ENCODE measurements around the gene VANGL1.

VANGL1 gene

GRCh38 chr1:115640384-115640783 lies 1.4 kb upstream of the VANGL1 start:
- Histone ChIP-seq H3K4me3 (no peak overlapping the region), H3K36me3 (no peaks in the 10 kb centered on the region), H3K27me3 (no peaks in the 10 kb centered on the region), H3K27ac (no peak overlapping the region), H3K4me1 (peaks cover 0 to 12% (median 3%) of the 10 kb centered on the region in 4 donors), H3K9me3 (peaks cover 0 to 10% (median 6%) of the 10 kb centered on the region in 3 donors)
- no peak for TF ChIP-seq CTCF (IDR thresholded peaks at IDR 0.05)
- no peak for DNase-seq
- intact Hi-C loops (cut with DNase I; ENCODE audit: low total_unique reads), result loop anchor here (10.0 kb wide), 1 partner anchor 134 kb away; no protein-coding TSS in a partner anchor

- peak; percentile 26 to 68 for DNase-seq
- Histone ChIP-seq H3K9me3 (peaks cover 0 to 10% (median 6%) of the 10 kb centered on the region in 3 donors), H3K4me3 (peak overlapping the region; percentile 73 to 84), H3K27me3 (no peaks in the 10 kb centered on the region), H3K27ac (peak overlapping the region; percentile 62 to 68), H3K4me1 (peaks cover 0 to 22% (median 3%) of the 10 kb centered on the region in 4 donors), H3K36me3 (no peaks in the 10 kb centered on the region)
- intact Hi-C loops (cut with DNase I; ENCODE audit: low total_unique reads), result loop anchor here (10.0 kb wide), 1 partner anchor 132 kb away; no protein-coding TSS in a partner anchor
- TF ChIP-seq CTCF (IDR thresholded peaks at IDR 0.05), result peak in 1 of 2 experiments; percentile 5
These were observed 650 bp downstream of the VANGL1 start for GRCh38 chr1:115642168-115643072.

- Histone ChIP-seq H3K27ac (peak overlapping the region in 1 of 2 donors; percentile 68), H3K9me3 (peaks cover 0 to 10% (median 6%) of the 10 kb centered on the region in 3 donors)
- intact Hi-C loops (cut with DNase I; ENCODE audit: low total_unique reads), result loop anchor here (10.0 kb wide), 1 partner anchor 132 kb away; no protein-coding TSS in a partner anchor
These were observed 1.5 kb downstream of the VANGL1 start for GRCh38 chr1:115643225-115643624.

GRCh38 chr1:115643666-115644065 lies 1.9 kb downstream of the VANGL1 start:
- Histone ChIP-seq H3K36me3 (no peaks in the 10 kb centered on the region), H3K27me3 (no peaks in the 10 kb centered on the region), H3K4me3 (no peak overlapping the region), H3K27ac (no peak overlapping the region), H3K9me3 (peaks cover 0 to 8% (median 6%) of the 10 kb centered on the region in 3 donors), H3K4me1 (peaks cover 0 to 26% (median 3%) of the 10 kb centered on the region in 4 donors)
- no peak for TF ChIP-seq CTCF (IDR thresholded peaks at IDR 0.05)
- intact Hi-C loops (cut with DNase I; ENCODE audit: low total_unique reads), result loop anchor here (10.0 kb wide), 1 partner anchor 131 kb away; no protein-coding TSS in a partner anchor
- DNase-seq, result no peak

More at GRCh38 chr1:115643225-115643624, 1.5 kb downstream of the VANGL1 start:
- no peak for TF ChIP-seq CTCF (IDR thresholded peaks at IDR 0.05)
- H3K36me3 ChIP-seq, result no peaks in the 10 kb centered on the region
- DNase-seq, result no peak
- H3K4me1 ChIP-seq, result peaks cover 0 to 23% (median 3%) of the 10 kb centered on the region in 4 donors
- peak overlapping the region; percentile 73 to 84 for H3K4me3 ChIP-seq
- H3K27me3 ChIP-seq, result no peaks in the 10 kb centered on the region

GRCh38 chr1:115644109-115644508 lies 2.3 kb downstream of the VANGL1 start:
- DNase-seq, result no peak
- Histone ChIP-seq H3K36me3 (no peaks in the 10 kb centered on the region), H3K4me3 (no peak overlapping the region), H3K9me3 (peaks cover 0 to 4% (median 1%) of the 10 kb centered on the region in 3 donors), H3K27me3 (no peaks in the 10 kb centered on the region), H3K4me1 (peaks cover 0 to 30% (median 3%) of the 10 kb centered on the region in 4 donors), H3K27ac (no peak overlapping the region)
- intact Hi-C loops (cut with DNase I; ENCODE audit: low total_unique reads), result loop anchor here (10.0 kb wide), 1 partner anchor 131 kb away; no protein-coding TSS in a partner anchor
- TF ChIP-seq CTCF (IDR thresholded peaks at IDR 0.05), result no peak
